ENCODE results near the gene OSGEP.
"Not testable (repeated sequence)": the region's sequence is repeated elsewhere in the genome, so short reads cannot be mapped to it uniquely, and the experiment has no call there.

Gene OSGEP

GRCh38 chr14:20446889-20447288 is 7.7 kb downstream of the OSGEP start:
- Histone ChIP-seq H3K4me3 (ENCODE audit: low read length) (no peak overlapping the region), H3K9me2 (replicated peaks; ENCODE audit: control insufficient read depth, low read length) (no peaks in the 10 kb centered on the region), H3K36me3 (ENCODE audit: control insufficient read depth, low read length) (peaks cover 71% of the 10 kb centered on the region), H4K20me1 (ENCODE audit: control insufficient read depth, insufficient read depth, low read depth, low read length) (no peaks in the 10 kb centered on the region), H3K9me3 (ENCODE audit: control insufficient read depth, insufficient read depth, low read length) (no peaks in the 10 kb centered on the region), H3K27me3 (ENCODE audit: control insufficient read depth, low read length) (no peaks in the 10 kb centered on the region), H3K79me2 (ENCODE audit: control insufficient read depth, low read length) (peaks cover 3% of the 10 kb centered on the region), H3K27ac (ENCODE audit: low read depth, low read length) (no peak overlapping the region), H3K4me2 (ENCODE audit: low read length) (no peak overlapping the region), H3F3A (ENCODE audit: control insufficient read depth, insufficient read depth) (peaks cover 7% of the 10 kb centered on the region; the same call in 1 of the 2 replicates), H3K4me1 (ENCODE audit: control insufficient read depth, low read length) (peaks cover 6% of the 10 kb centered on the region; the same call in 1 of the 2 replicates)
- TF ChIP-seq, protein P1, sequence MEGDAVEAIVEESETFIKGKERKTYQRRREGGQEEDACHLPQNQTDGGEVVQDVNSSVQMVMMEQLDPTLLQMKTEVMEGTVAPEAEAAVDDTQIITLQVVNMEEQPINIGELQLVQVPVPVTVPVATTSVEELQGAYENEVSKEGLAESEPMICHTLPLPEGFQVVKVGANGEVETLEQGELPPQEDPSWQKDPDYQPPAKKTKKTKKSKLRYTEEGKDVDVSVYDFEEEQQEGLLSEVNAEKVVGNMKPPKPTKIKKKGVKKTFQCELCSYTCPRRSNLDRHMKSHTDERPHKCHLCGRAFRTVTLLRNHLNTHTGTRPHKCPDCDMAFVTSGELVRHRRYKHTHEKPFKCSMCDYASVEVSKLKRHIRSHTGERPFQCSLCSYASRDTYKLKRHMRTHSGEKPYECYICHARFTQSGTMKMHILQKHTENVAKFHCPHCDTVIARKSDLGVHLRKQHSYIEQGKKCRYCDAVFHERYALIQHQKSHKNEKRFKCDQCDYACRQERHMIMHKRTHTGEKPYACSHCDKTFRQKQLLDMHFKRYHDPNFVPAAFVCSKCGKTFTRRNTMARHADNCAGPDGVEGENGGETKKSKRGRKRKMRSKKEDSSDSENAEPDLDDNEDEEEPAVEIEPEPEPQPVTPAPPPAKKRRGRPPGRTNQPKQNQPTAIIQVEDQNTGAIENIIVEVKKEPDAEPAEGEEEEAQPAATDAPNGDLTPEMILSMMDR (IDR thresholded peaks at IDR 0.05; ENCODE audit: low read depth, low read length, poor library complexity, severe bottlenecking) = no peak
- TF ChIP-seq EZH2phosphoT487 (IDR thresholded peaks at IDR 0.05; ENCODE audit: borderline replicate concordance, low read length) = no peak

DNA sequence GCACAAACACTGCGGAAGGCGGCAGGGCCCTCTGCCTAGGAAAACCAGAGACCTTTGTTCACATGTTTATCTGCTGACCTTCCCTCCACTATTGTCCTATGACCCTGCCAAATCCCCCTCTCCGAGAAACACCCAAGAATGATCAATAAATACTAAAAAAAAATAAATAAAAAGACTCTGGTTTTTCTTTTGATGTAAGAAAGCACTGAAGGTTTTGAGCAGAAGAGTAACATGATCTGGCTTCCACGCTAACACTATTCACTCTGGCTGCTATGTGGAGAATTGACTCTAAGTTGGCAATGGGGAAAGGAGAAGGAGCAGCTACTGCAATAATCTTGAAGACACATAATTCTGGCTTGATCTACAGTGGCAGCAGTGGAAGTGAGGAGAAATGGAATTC is 11.0 kb downstream of the OSGEP start:
- Histone ChIP-seq H3K36me3 (ENCODE audit: control insufficient read depth, low read length) (peaks cover 40% of the 10 kb centered on the region), H3K4me1 (ENCODE audit: control insufficient read depth, low read length) (peaks cover 22% of the 10 kb centered on the region)
- H3K27ac ChIP-seq (ENCODE audit: low read depth, low read length); H3K79me2 ChIP-seq (ENCODE audit: control insufficient read depth, low read length); H4K20me1 ChIP-seq (ENCODE audit: control insufficient read depth, insufficient read depth, low read depth, low read length); H3K9me3 ChIP-seq (ENCODE audit: control insufficient read depth, insufficient read depth, low read length); H3K4me3 ChIP-seq (ENCODE audit: low read length); H3K27me3 ChIP-seq (ENCODE audit: control insufficient read depth, low read length); H3K9me2 ChIP-seq (replicated peaks; ENCODE audit: control insufficient read depth, low read length); H3F3A ChIP-seq (ENCODE audit: control insufficient read depth, insufficient read depth); H3K4me2 ChIP-seq (ENCODE audit: low read length): not testable (repeated sequence)

DNA sequence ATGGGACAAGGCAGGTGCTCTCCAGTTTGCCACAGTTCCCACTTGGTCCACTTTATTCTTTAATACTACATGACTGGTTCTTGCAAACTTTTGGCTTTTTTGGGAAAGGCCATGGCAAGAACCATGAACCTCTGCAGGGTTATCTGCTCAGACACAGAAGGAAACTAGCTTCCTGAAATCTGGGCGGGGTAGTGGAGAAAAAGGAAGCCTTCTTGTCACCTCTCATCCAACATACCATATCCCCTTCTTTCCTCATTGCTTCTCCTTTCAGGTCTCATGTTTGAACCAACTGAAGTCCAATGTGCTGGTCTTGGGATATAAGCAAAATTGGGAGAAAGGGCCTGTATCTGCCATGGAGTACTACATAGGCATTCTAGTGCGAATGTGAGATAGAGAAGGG is 13.2 kb downstream of the OSGEP start:
- no peaks in the 10 kb centered on the region for H4K20me1 ChIP-seq (ENCODE audit: control insufficient read depth, insufficient read depth, low read depth, low read length)
- no peak overlapping the region for H3K4me2 ChIP-seq (ENCODE audit: low read length)
- peaks cover 19% of the 10 kb centered on the region for H3K36me3 ChIP-seq (ENCODE audit: control insufficient read depth, low read length)
- no peak for TF ChIP-seq EZH2phosphoT487 (IDR thresholded peaks at IDR 0.05; ENCODE audit: borderline replicate concordance, low read length)
- TF ChIP-seq, protein P1 (IDR thresholded peaks at IDR 0.05; ENCODE audit: low read depth, low read length, poor library complexity, severe bottlenecking) = no peak
- no peak overlapping the region for H3K27ac ChIP-seq (ENCODE audit: low read depth, low read length)
- no peaks in the 10 kb centered on the region for H3K79me2 ChIP-seq (ENCODE audit: control insufficient read depth, low read length)
- H3F3A ChIP-seq (ENCODE audit: control insufficient read depth, insufficient read depth) = peaks cover 7% of the 10 kb centered on the region; the same call in 1 of the 2 replicates
- no peaks in the 10 kb centered on the region for H3K27me3 ChIP-seq (ENCODE audit: control insufficient read depth, low read length)
- H3K4me1 ChIP-seq (ENCODE audit: control insufficient read depth, low read length) = peaks cover 32% of the 10 kb centered on the region
- H3K9me2 ChIP-seq (replicated peaks; ENCODE audit: control insufficient read depth, low read length) = no peaks in the 10 kb centered on the region
- H3K9me3 ChIP-seq (ENCODE audit: control insufficient read depth, insufficient read depth, low read length) = no peaks in the 10 kb centered on the region
- no peak overlapping the region for H3K4me3 ChIP-seq (ENCODE audit: low read length)

GRCh38 chr14:20440882-20441281 is 13.7 kb downstream of the OSGEP start:
- Histone ChIP-seq H3K4me1 (ENCODE audit: control insufficient read depth, low read length) (peaks cover 31% of the 10 kb centered on the region), H3K9me2 (replicated peaks; ENCODE audit: control insufficient read depth, low read length) (no peaks in the 10 kb centered on the region), H3K27ac (ENCODE audit: low read depth, low read length) (no peak overlapping the region)

More at GRCh38 chr14:20440882-20441281, 13.7 kb downstream of the OSGEP start:
- peaks cover 13% of the 10 kb centered on the region for H3K36me3 ChIP-seq (ENCODE audit: control insufficient read depth, low read length)
- no peaks in the 10 kb centered on the region for H3K79me2 ChIP-seq (ENCODE audit: control insufficient read depth, low read length)
- H3K27me3 ChIP-seq (ENCODE audit: control insufficient read depth, low read length) = no peaks in the 10 kb centered on the region
- no peak overlapping the region for H3K4me3 ChIP-seq (ENCODE audit: low read length)
- H3K9me3 ChIP-seq (ENCODE audit: control insufficient read depth, insufficient read depth, low read length) = no peaks in the 10 kb centered on the region
- TF ChIP-seq, protein P1 (IDR thresholded peaks at IDR 0.05; ENCODE audit: low read depth, low read length, poor library complexity, severe bottlenecking) = no peak
- no peak for TF ChIP-seq EZH2phosphoT487 (IDR thresholded peaks at IDR 0.05; ENCODE audit: borderline replicate concordance, low read length)
- H3K4me2 ChIP-seq (ENCODE audit: low read length) = no peak overlapping the region
- H4K20me1 ChIP-seq (ENCODE audit: control insufficient read depth, insufficient read depth, low read depth, low read length) = no peaks in the 10 kb centered on the region
- peaks cover 7% of the 10 kb centered on the region; the same call in 1 of the 2 replicates for H3F3A ChIP-seq (ENCODE audit: control insufficient read depth, insufficient read depth)

Data from DOHH2 (cell line).